Measurements from ENCODE around the gene STOX2.

GRCh38 chr4:184056877-184057276 is 151.8 kb downstream of the STOX2 start:
- TF ChIP-seq CTCF (IDR thresholded peaks at IDR 0.05; ENCODE audit: insufficient read depth, low read depth, low read length) (no peak), EZH2 (IDR thresholded peaks at IDR 0.05; ENCODE audit: insufficient read depth, low read length) (no peak)
